GM13976 (cell line): Measurements from ENCODE around the gene ACSL5.

Experiments
- DNase-seq: peaks from one replicate; pipeline ENCODE4 v3.0.0; 2012; ENCODE audit warnings: low spot score
- CTCF ChIP-seq: IDR thresholded peaks from 2 replicates; pipeline ENCODE4 v1.5.1; 2012; ENCODE audit warnings: borderline replicate concordance, mild to moderate bottlenecking; ENCODE audit not compliant: insufficient read depth; ENCODE audit errors: extremely low read depth, missing control alignments, control extremely low read depth
- in situ Hi-C: fragments of 300-500 bp; cut with MboI; formaldehyde crosslinking; loops from one replicate; pipeline ENCODE4 v1.12.0; 2022; ENCODE audit warnings: low sequenced_read_pairs, mixed read lengths, inconsistent platforms; ENCODE audit not compliant: unreplicated experiment

ACSL5 gene

GRCh38 chr10:112393341-112393740 lies 19.4 kb downstream of the ACSL5 start:
- DNase-seq, result no peak
- no peak for TF ChIP-seq CTCF
- in situ Hi-C loops, result no loop called here

GRCh38 chr10:112393827-112394226 lies 19.9 kb downstream of the ACSL5 start:
- DNase-seq, result no peak
- no peak for TF ChIP-seq CTCF
- in situ Hi-C loops, result no loop called here

GRCh38 chr10:112394475-112394875 lies 20.6 kb downstream of the ACSL5 start:
- no peak for DNase-seq
- TF ChIP-seq CTCF, result no peak
- in situ Hi-C loops, result no loop called here

- TF ChIP-seq CTCF, result no peak
- in situ Hi-C loops, result no loop called here
- no peak for DNase-seq
Observed at GRCh38 chr10:112395809-112396530, 22.1 kb downstream of the ACSL5 start.

GRCh38 chr10:112397592-112397991 lies 23.7 kb downstream of the ACSL5 start:
- in situ Hi-C loops, result no loop called here
- no peak for TF ChIP-seq CTCF
- no peak for DNase-seq

- TF ChIP-seq CTCF, result no peak
- in situ Hi-C loops, result no loop called here
- DNase-seq, result no peak
Observed at GRCh38 chr10:112402917-112403316, 29.0 kb downstream of the ACSL5 start.
